ENCODE measurements around the gene CENPS. TPM values are rescaled to one million over a fixed set of nuclear protein-coding genes. Genes with fewer than 3 reads are reported as not detected.

Gene CENPS
- total RNA-seq, 1 experiment from 2014 or later, result 17.8 TPM

DNA sequence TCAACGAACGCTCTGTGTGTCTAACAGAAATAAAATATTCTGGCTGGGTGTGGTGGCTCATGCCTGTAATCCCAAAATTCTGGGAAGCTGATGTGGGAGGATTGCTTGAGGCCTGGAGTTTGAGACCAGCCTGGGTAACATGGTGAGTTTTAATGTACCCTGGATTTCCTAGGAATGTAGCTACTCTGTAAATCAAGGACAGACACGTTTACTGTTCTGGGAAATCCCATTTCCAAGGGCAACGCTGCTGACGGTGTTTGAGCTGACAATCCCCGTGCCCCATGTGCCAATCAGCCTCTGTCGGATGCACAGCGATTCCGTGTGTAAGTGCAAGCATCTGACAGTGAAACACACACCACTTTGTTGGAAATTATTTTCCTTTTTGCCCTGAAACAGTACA, 27.6 kb downstream of the CENPS start:
- no peak overlapping the region for H2AFZ ChIP-seq (ENCODE audit: low read length)
- no peak overlapping the region for H3K4ac ChIP-seq (ENCODE audit: low read depth, low read length)
- TF ChIP-seq CTCF (conservative IDR thresholded peaks at IDR 0.05), result no peak
- no peaks in the 10 kb centered on the region for H4K20me1 ChIP-seq (ENCODE audit: control insufficient read depth, insufficient read depth, insufficient read length)
- no peaks in the 10 kb centered on the region for H3K79me1 ChIP-seq (ENCODE audit: insufficient read depth, low read depth, low read length, poor library complexity, severe bottlenecking)
- no peak overlapping the region for H4K91ac ChIP-seq (ENCODE audit: insufficient read length, low read depth, low read length)
- no peaks in the 10 kb centered on the region for H3K27me3 ChIP-seq (ENCODE audit: insufficient read depth, low read length)
- no peak overlapping the region for H3K27ac ChIP-seq (ENCODE audit: insufficient read length, low read depth, low read length)
- peak overlapping the region in 1 of 3 experiments; percentile 40; a peak in 2 of 7 replicates for H3K27ac Mint-ChIP-seq
- H2BK15ac ChIP-seq (ENCODE audit: low read depth, low read length), result no peak overlapping the region
- no CpG with 5 or more reads among the region's 9 CpGs for WGBS (ENCODE audit: extremely low coverage, insufficient read length, low lambda C conversion rate)
- no peak overlapping the region for H3T11ph ChIP-seq (ENCODE audit: low read length)
- H2BK12ac ChIP-seq (ENCODE audit: insufficient read length, low read depth, low read length), result no peak overlapping the region
- no peaks in the 10 kb centered on the region for H3K23me2 ChIP-seq (ENCODE audit: insufficient read length, low read depth, low read length, poor library complexity, severe bottlenecking)
- no peak overlapping the region for H3K18ac ChIP-seq (ENCODE audit: insufficient read length, low read depth, low read length)
- H3K4me3 Mint-ChIP-seq, result no peak overlapping the region
- H3K36me3 Mint-ChIP-seq (ENCODE audit: insufficient read depth in 1 of 3, low read depth in 3 of 3), result peaks cover 19 to 54% (median 42%) of the 10 kb centered on the region in 3 experiments
- no peak overlapping the region for H3K9ac ChIP-seq (ENCODE audit: extremely low read depth, insufficient read length, low read length)
- no peaks in the 10 kb centered on the region for H3K79me2 ChIP-seq (ENCODE audit: insufficient read depth, low read length)
- H2AK5ac ChIP-seq (ENCODE audit: insufficient read length, low read length), result no peak overlapping the region
- H3K9me3 Mint-ChIP-seq, result peaks cover 0 to 4% of the 10 kb centered on the region in 2 experiments; a peak in 1 of 5 replicates
- H2BK20ac ChIP-seq (ENCODE audit: low read depth, low read length, poor library complexity, severe bottlenecking), result no peak overlapping the region
- no peak overlapping the region for H4K5ac ChIP-seq (ENCODE audit: insufficient read length, low read depth, low read length)
- H3K27me3 Mint-ChIP-seq (ENCODE audit: low read depth), result no peaks in the 10 kb centered on the region
- H2BK5ac ChIP-seq (ENCODE audit: insufficient read length, low read length), result no peak overlapping the region
- H3K14ac ChIP-seq (ENCODE audit: insufficient read depth, low read length), result no peak overlapping the region
- H3K23ac ChIP-seq (ENCODE audit: insufficient read length, low read depth, low read length), result no peak overlapping the region
- no peaks in the 10 kb centered on the region for H3K4me1 Mint-ChIP-seq
- H3K4me1 ChIP-seq (ENCODE audit: insufficient read depth, low read length), result no peaks in the 10 kb centered on the region
- DNase-seq, result no peak
- H2BK120ac ChIP-seq (ENCODE audit: low read depth, low read length, poor library complexity, severe bottlenecking), result no peak overlapping the region
- no peak overlapping the region for H3K4me2 ChIP-seq (ENCODE audit: insufficient read depth, insufficient read length, low read length)
- H3K56ac ChIP-seq (ENCODE audit: insufficient read length, low read depth, low read length), result no peak overlapping the region
- H3K9me3 ChIP-seq (ENCODE audit: control insufficient read depth, low read depth, low read length), result no peaks in the 10 kb centered on the region
- H4K8ac ChIP-seq (replicated peaks; ENCODE audit: insufficient read length, low read depth, low read length), result no peak overlapping the region
